Kidney epithelial cell (primary cell): ENCODE measurements around the gene COX4I2. TPM values are rescaled to one million over a fixed set of nuclear protein-coding genes. Genes with fewer than 3 reads are reported as not detected.

ENCODE experiments used
- DNase-seq: peaks from one replicate; pipeline ENCODE4 v3.0.0-alpha.2; 2010; ENCODE audit warnings: low read depth
- H3K27me3 ChIP-seq: 2 replicates; pipeline ENCODE4 v1.6.0; 2011; ENCODE audit warnings: low read length; ENCODE audit not compliant: control insufficient read depth, insufficient read depth
- H3K36me3 ChIP-seq: 2 replicates; pipeline ENCODE4 v1.5.1; 2011; ENCODE audit warnings: low read length; ENCODE audit not compliant: control insufficient read depth, insufficient read depth
- H3K4me3 ChIP-seq: 2 replicates; pipeline ENCODE4 v1.5.1; 2011; ENCODE audit warnings: low read depth, mild to moderate bottlenecking, control low read depth, low read length
- CTCF ChIP-seq: IDR thresholded peaks from 2 replicates; pipeline ENCODE4 v1.5.1; 2011; ENCODE audit warnings: mild to moderate bottlenecking, moderate library complexity, low read length, control low read depth, inconsistent platforms; ENCODE audit not compliant: insufficient read depth, poor library complexity, severe bottlenecking
- total RNA-seq: library from RNA; depleted of rRNA; stranded (reverse); fragments of >200 nt; gene quantifications from 2 replicates; pipeline ENCODE4 v1.2.3, GENCODE V29; 2015

The COX4I2 gene
- total RNA-seq, 1 donor from 2014 or later: 0.25 TPM

GRCh38 chr20:31638317-31638716, 605 bp downstream of the COX4I2 start:
- TF ChIP-seq CTCF: no peak
- no peak for DNase-seq
- H3K27me3 ChIP-seq: peaks cover 19% of the 10 kb centered on the region
- no peaks in the 10 kb centered on the region for H3K36me3 ChIP-seq
- H3K4me3 ChIP-seq: no peak overlapping the region

GRCh38 chr20:31638816-31639215, 1.1 kb downstream of the COX4I2 start:
- Histone ChIP-seq H3K27me3 (peaks cover 19% of the 10 kb centered on the region), H3K36me3 (no peaks in the 10 kb centered on the region), H3K4me3 (no peak overlapping the region)
- TF ChIP-seq CTCF: no peak
- no peak for DNase-seq

GRCh38 chr20:31640259-31640658, 2.5 kb downstream of the COX4I2 start:
- TF ChIP-seq CTCF: no peak
- H3K36me3 ChIP-seq: no peaks in the 10 kb centered on the region
- no peak for DNase-seq
- no peak overlapping the region for H3K4me3 ChIP-seq
- H3K27me3 ChIP-seq: peaks cover 19% of the 10 kb centered on the region

GRCh38 chr20:31641391-31641790, 3.7 kb downstream of the COX4I2 start:
- Histone ChIP-seq H3K4me3 (no peak overlapping the region), H3K36me3 (no peaks in the 10 kb centered on the region), H3K27me3 (peaks cover 19% of the 10 kb centered on the region)
- no peak for DNase-seq
- no peak for TF ChIP-seq CTCF

- Histone ChIP-seq H3K4me3 (no peak overlapping the region), H3K27me3 (peaks cover 14% of the 10 kb centered on the region), H3K36me3 (no peaks in the 10 kb centered on the region)
- no peak for TF ChIP-seq CTCF
- DNase-seq: no peak
Observed at GRCh38 chr20:31642837-31643236, 5.1 kb downstream of the COX4I2 start.

- H3K36me3 ChIP-seq: no peaks in the 10 kb centered on the region
- no peak overlapping the region for H3K4me3 ChIP-seq
- TF ChIP-seq CTCF: no peak
- peaks cover 7% of the 10 kb centered on the region for H3K27me3 ChIP-seq
- DNase-seq: no peak
Observed at GRCh38 chr20:31643522-31643921, 5.8 kb downstream of the COX4I2 start.
